GM21528 (cell line): ENCODE data around the gene DDX59.
A peak's percentile ranks its signal among the peaks of the same experiment; 100 is the strongest.
"Not testable (repeated sequence)": the region's sequence is repeated elsewhere in the genome, so short reads cannot be mapped to it uniquely, and the experiment has no call there.

Source experiments
- ATAC-seq: cut with Tn5 transposase; IDR thresholded peaks from one replicate; pipeline ENCODE4 v1.9.1; 2021; ENCODE audit warnings: mild to moderate bottlenecking, moderate library complexity; ENCODE audit not compliant: unreplicated experiment, low FRiP score

DDX59 gene

GRCh38 chr1:200631375-200631774 is 38.3 kb downstream of the DDX59 start:
- no peak for ATAC-seq

GRCh38 chr1:200630515-200630899 is 39.2 kb downstream of the DDX59 start:
- not testable (repeated sequence) for ATAC-seq

- no peak for ATAC-seq
Observed at GRCh38 chr1:200629876-200630514, 39.7 kb downstream of the DDX59 start.

- peak; percentile 85 for ATAC-seq
Observed at GRCh38 chr1:200628223-200628881, 41.4 kb downstream of the DDX59 start.

- ATAC-seq, result no peak
Observed at GRCh38 chr1:200627575-200628222, 42.0 kb downstream of the DDX59 start.

- no peak for ATAC-seq
Observed at GRCh38 chr1:200626853-200627534, 42.7 kb downstream of the DDX59 start.

- ATAC-seq, result no peak
Observed at GRCh38 chr1:200625381-200625824, 44.3 kb downstream of the DDX59 start.

- ATAC-seq, result no peak
Observed at GRCh38 chr1:200624679-200625335, 44.9 kb downstream of the DDX59 start.

- peak; percentile 93 for ATAC-seq
Observed at GRCh38 chr1:200620273-200621131, 49.2 kb downstream of the DDX59 start, which contains the start of gene KIF14. Gene KIF14 (minus strand): TSS chr1:200620751. CDS start chr1:200618723, 2,028 bp downstream.

- no peak for ATAC-seq
Observed at GRCh38 chr1:200619894-200620272, 49.8 kb downstream of the DDX59 start.

- no peak for ATAC-seq
Observed at GRCh38 chr1:200610846-200611245, 58.9 kb downstream of the DDX59 start.

- ATAC-seq, result no peak
Observed at GRCh38 chr1:200602632-200603031, 67.1 kb downstream of the DDX59 start.
